Immature natural killer cell (primary cell): ENCODE measurements around the gene MYH3. TPM values are rescaled to one million over a fixed set of nuclear protein-coding genes. Genes with fewer than 3 reads are reported as not detected.
A peak's percentile ranks its signal among the peaks of the same experiment; 100 is the strongest.

Source experiments
- DNase-seq, 3 donors: peaks; one replicate each; pipeline ENCODE4 v3.0.0; 2022; ENCODE audit warnings: mixed read lengths in 1 of 3
- H3K27ac Mint-ChIP-seq, 6 donors: one replicate each; pipeline ENCODE4 v1.8.0; 2020; ENCODE audit warnings: mixed read lengths in 6 of 6, mild to moderate bottlenecking in 5 of 6, inconsistent platforms in 4 of 6, moderate library complexity in 3 of 6
- H3K27me3 Mint-ChIP-seq, 3 donors: one replicate each; pipeline ENCODE4 v1.8.0; 2020 to 2021; ENCODE audit warnings: low read depth in 3 of 3, mild to moderate bottlenecking in 3 of 3, mixed read lengths in 3 of 3, moderate library complexity in 3 of 3, inconsistent platforms in 1 of 3
- H3K36me3 Mint-ChIP-seq, 3 donors: one replicate each; pipeline ENCODE4 v1.8.0; 2020; ENCODE audit warnings: mixed read lengths in 3 of 3, inconsistent platforms in 2 of 3, mild to moderate bottlenecking in 2 of 3
- H3K4me1 Mint-ChIP-seq, 2 donors: one replicate each; pipeline ENCODE4 v1.8.0; 2020; ENCODE audit warnings: inconsistent platforms in 2 of 2, mild to moderate bottlenecking in 2 of 2, mixed read lengths in 2 of 2, moderate library complexity in 1 of 2
- H3K4me3 Mint-ChIP-seq, 5 donors: one replicate each; pipeline ENCODE4 v1.8.0; 2020; ENCODE audit warnings: mild to moderate bottlenecking in 5 of 5, mixed read lengths in 5 of 5, inconsistent platforms in 3 of 5, moderate library complexity in 3 of 5
- H3K9me3 Mint-ChIP-seq, 6 donors: one replicate each; pipeline ENCODE4 v1.8.0; 2020; ENCODE audit warnings: mild to moderate bottlenecking in 6 of 6, mixed read lengths in 6 of 6, inconsistent platforms in 4 of 6, moderate library complexity in 3 of 6
- polyA plus RNA-seq, 3 donors: library from polyadenylated mRNA; unstranded; fragments of 300-500 nt; fragmentation: Illumina TruSeq; gene quantifications; one replicate each; pipeline ENCODE4 v1.2.3, GENCODE V29; 2021

Gene MYH3
- polyA plus RNA-seq, 3 donors from 2014 or later = 0.39 to 1.6 TPM; not detected in 1

- Mint-ChIP-seq H3K4me3 (no peak overlapping the region), H3K36me3 (no peaks in the 10 kb centered on the region), H3K27me3 (peaks cover 2 to 4% (median 3%) of the 10 kb centered on the region in 3 donors), H3K27ac (no peak overlapping the region), H3K4me1 (no peaks in the 10 kb centered on the region), H3K9me3 (no peaks in the 10 kb centered on the region)
- DNase-seq = no peak
These were observed 40.0 kb downstream of the MYH3 start for GRCh38 chr17:10617120-10617505.

- peak; percentile 43 to 49 (median 49) for DNase-seq
- no peaks in the 10 kb centered on the region for H3K9me3 Mint-ChIP-seq
- no peaks in the 10 kb centered on the region for H3K36me3 Mint-ChIP-seq
- no peak overlapping the region for H3K27ac Mint-ChIP-seq
- H3K4me1 Mint-ChIP-seq = no peaks in the 10 kb centered on the region
- no peak overlapping the region for H3K4me3 Mint-ChIP-seq
- H3K27me3 Mint-ChIP-seq = peaks cover 2 to 4% (median 3%) of the 10 kb centered on the region in 3 donors
These were observed 40.5 kb downstream of the MYH3 start for GRCh38 chr17:10616502-10617119.

GRCh38 chr17:10614536-10615155 is 42.5 kb downstream of the MYH3 start:
- DNase-seq = peak in 1 of 3 donors; percentile 15
- Mint-ChIP-seq H3K4me1 (no peaks in the 10 kb centered on the region), H3K4me3 (no peak overlapping the region), H3K27ac (no peak overlapping the region), H3K36me3 (no peaks in the 10 kb centered on the region), H3K9me3 (no peaks in the 10 kb centered on the region), H3K27me3 (peaks cover 2 to 8% (median 5%) of the 10 kb centered on the region in 3 donors)

- H3K9me3 Mint-ChIP-seq = no peaks in the 10 kb centered on the region
- no peaks in the 10 kb centered on the region for H3K36me3 Mint-ChIP-seq
- no peak overlapping the region for H3K27ac Mint-ChIP-seq
- H3K27me3 Mint-ChIP-seq = peaks cover 2 to 8% (median 5%) of the 10 kb centered on the region in 3 donors
- no peak for DNase-seq
- H3K4me1 Mint-ChIP-seq = no peaks in the 10 kb centered on the region
- no peak overlapping the region for H3K4me3 Mint-ChIP-seq
These were observed 43.2 kb downstream of the MYH3 start for GRCh38 chr17:10613775-10614513.

GRCh38 chr17:10612957-10613744 is 44.0 kb downstream of the MYH3 start:
- no peaks in the 10 kb centered on the region for H3K9me3 Mint-ChIP-seq
- H3K27me3 Mint-ChIP-seq = peaks cover 2 to 8% (median 5%) of the 10 kb centered on the region in 3 donors
- no peaks in the 10 kb centered on the region for H3K36me3 Mint-ChIP-seq
- DNase-seq = no peak
- H3K4me3 Mint-ChIP-seq = no peak overlapping the region
- H3K4me1 Mint-ChIP-seq = no peaks in the 10 kb centered on the region
- H3K27ac Mint-ChIP-seq = no peak overlapping the region

GRCh38 chr17:10610884-10611283 is 46.2 kb downstream of the MYH3 start:
- H3K27ac Mint-ChIP-seq = no peak overlapping the region
- no peaks in the 10 kb centered on the region for H3K9me3 Mint-ChIP-seq
- no peak overlapping the region for H3K4me3 Mint-ChIP-seq
- H3K36me3 Mint-ChIP-seq = no peaks in the 10 kb centered on the region
- DNase-seq = no peak
- H3K27me3 Mint-ChIP-seq = peaks cover 0 to 8% (median 3%) of the 10 kb centered on the region in 3 donors
- H3K4me1 Mint-ChIP-seq = no peaks in the 10 kb centered on the region

- Mint-ChIP-seq H3K4me3 (no peak overlapping the region), H3K9me3 (no peaks in the 10 kb centered on the region), H3K4me1 (no peaks in the 10 kb centered on the region), H3K27ac (no peak overlapping the region), H3K36me3 (no peaks in the 10 kb centered on the region), H3K27me3 (peaks cover 1 to 7% (median 3%) of the 10 kb centered on the region in 3 donors)
- no peak for DNase-seq
These were observed 48.9 kb downstream of the MYH3 start for GRCh38 chr17:10608244-10608643.

GRCh38 chr17:10606110-10606509 is 51.0 kb downstream of the MYH3 start:
- no peak overlapping the region for H3K27ac Mint-ChIP-seq
- no peaks in the 10 kb centered on the region for H3K4me1 Mint-ChIP-seq

GRCh38 chr17:10605221-10605783 is 51.8 kb downstream of the MYH3 start:
- H3K4me3 Mint-ChIP-seq = no peak overlapping the region
- no peaks in the 10 kb centered on the region for H3K4me1 Mint-ChIP-seq
- no peaks in the 10 kb centered on the region for H3K9me3 Mint-ChIP-seq
- no peak for DNase-seq
- no peaks in the 10 kb centered on the region for H3K36me3 Mint-ChIP-seq
- no peak overlapping the region for H3K27ac Mint-ChIP-seq
- H3K27me3 Mint-ChIP-seq = peaks cover 1 to 10% (median 5%) of the 10 kb centered on the region in 3 donors

More at GRCh38 chr17:10606110-10606509, 51.0 kb downstream of the MYH3 start:
- no peaks in the 10 kb centered on the region for H3K9me3 Mint-ChIP-seq
- H3K27me3 Mint-ChIP-seq = peaks cover 1 to 10% (median 5%) of the 10 kb centered on the region in 3 donors
- no peak for DNase-seq
- no peak overlapping the region for H3K4me3 Mint-ChIP-seq
- no peaks in the 10 kb centered on the region for H3K36me3 Mint-ChIP-seq

GRCh38 chr17:10604521-10604920 is 52.6 kb downstream of the MYH3 start:
- Mint-ChIP-seq H3K27me3 (peaks cover 0 to 6% (median 5%) of the 10 kb centered on the region in 3 donors), H3K4me3 (no peak overlapping the region), H3K27ac (no peak overlapping the region)

GRCh38 chr17:10603931-10604330 is 53.2 kb downstream of the MYH3 start:
- Mint-ChIP-seq H3K27me3 (peaks cover 0 to 6% (median 5%) of the 10 kb centered on the region in 3 donors), H3K27ac (no peak overlapping the region), H3K4me1 (no peaks in the 10 kb centered on the region), H3K9me3 (peaks cover 0 to 3% (median 0%) of the 10 kb centered on the region in 6 donors), H3K4me3 (no peak overlapping the region), H3K36me3 (no peaks in the 10 kb centered on the region)
- DNase-seq = no peak

More at GRCh38 chr17:10604521-10604920, 52.6 kb downstream of the MYH3 start:
- DNase-seq = no peak
- Mint-ChIP-seq H3K4me1 (no peaks in the 10 kb centered on the region), H3K9me3 (peaks cover 0 to 3% (median 0%) of the 10 kb centered on the region in 6 donors), H3K36me3 (no peaks in the 10 kb centered on the region)

- peaks cover 0 to 3% (median 0%) of the 10 kb centered on the region in 6 donors for H3K9me3 Mint-ChIP-seq
- peaks cover 0 to 8% (median 6%) of the 10 kb centered on the region in 3 donors for H3K27me3 Mint-ChIP-seq
- no peak for DNase-seq
- no peaks in the 10 kb centered on the region for H3K36me3 Mint-ChIP-seq
- H3K27ac Mint-ChIP-seq = no peak overlapping the region
- H3K4me3 Mint-ChIP-seq = no peak overlapping the region
- H3K4me1 Mint-ChIP-seq = no peaks in the 10 kb centered on the region
These were observed 56.5 kb downstream of the MYH3 start for GRCh38 chr17:10600571-10600970.

- no peak for DNase-seq
- Mint-ChIP-seq H3K36me3 (no peaks in the 10 kb centered on the region), H3K27me3 (peaks cover 4 to 9% (median 5%) of the 10 kb centered on the region in 3 donors), H3K27ac (no peak overlapping the region), H3K9me3 (peaks cover 0 to 4% (median 0%) of the 10 kb centered on the region in 6 donors), H3K4me1 (no peaks in the 10 kb centered on the region), H3K4me3 (no peak overlapping the region)
These were observed 58.5 kb downstream of the MYH3 start for GRCh38 chr17:10598621-10599020.
